A549 treated with AZD9567 at 1 μM for 4 hours (cell line): ENCODE results near the gene SULT1C4. TPM values are rescaled to one million over a fixed set of nuclear protein-coding genes. Genes with fewer than 3 reads are reported as not detected.

Experiments used
- total RNA-seq: library from RNA; stranded (reverse); fragments of 200-300 nt; extraction: Qiagen RNA extraction; gene quantifications from 5 replicates; pipeline ENCODE4 v1.2.3, GENCODE V29; 2022; ENCODE audit not compliant: insufficient read depth

SULT1C4 gene
- not detected in 5 replicates for total RNA-seq

GRCh38 chr2:108377815-108378630 is at the start of gene SULT1C4:
TSS of gene SULT1C4 (plus strand) at chr2:108377954. CDS start at chr2:108378338, 384 bp downstream.

Other genes starting within 250 kb of the SULT1C4 start
- not detected in 5 replicates for gene SULT1C3, start 138.0 kb upstream of the SULT1C4 start, total RNA-seq
- gene SULT1C2, start 89.1 kb upstream of the SULT1C4 start, total RNA-seq, result 0.27 to 1.4 TPM (median 0.35 TPM) in 5 replicates
- gene GCC2, start 71.3 kb downstream of the SULT1C4 start, total RNA-seq, result 8.4 to 14.6 TPM (median 12.9 TPM) in 5 replicates
- gene LIMS1, start 156.5 kb downstream of the SULT1C4 start, total RNA-seq, result 37.2 to 58.5 TPM (median 57.3 TPM) in 5 replicates